Measurements from ENCODE around the gene LDB3.

DNA sequence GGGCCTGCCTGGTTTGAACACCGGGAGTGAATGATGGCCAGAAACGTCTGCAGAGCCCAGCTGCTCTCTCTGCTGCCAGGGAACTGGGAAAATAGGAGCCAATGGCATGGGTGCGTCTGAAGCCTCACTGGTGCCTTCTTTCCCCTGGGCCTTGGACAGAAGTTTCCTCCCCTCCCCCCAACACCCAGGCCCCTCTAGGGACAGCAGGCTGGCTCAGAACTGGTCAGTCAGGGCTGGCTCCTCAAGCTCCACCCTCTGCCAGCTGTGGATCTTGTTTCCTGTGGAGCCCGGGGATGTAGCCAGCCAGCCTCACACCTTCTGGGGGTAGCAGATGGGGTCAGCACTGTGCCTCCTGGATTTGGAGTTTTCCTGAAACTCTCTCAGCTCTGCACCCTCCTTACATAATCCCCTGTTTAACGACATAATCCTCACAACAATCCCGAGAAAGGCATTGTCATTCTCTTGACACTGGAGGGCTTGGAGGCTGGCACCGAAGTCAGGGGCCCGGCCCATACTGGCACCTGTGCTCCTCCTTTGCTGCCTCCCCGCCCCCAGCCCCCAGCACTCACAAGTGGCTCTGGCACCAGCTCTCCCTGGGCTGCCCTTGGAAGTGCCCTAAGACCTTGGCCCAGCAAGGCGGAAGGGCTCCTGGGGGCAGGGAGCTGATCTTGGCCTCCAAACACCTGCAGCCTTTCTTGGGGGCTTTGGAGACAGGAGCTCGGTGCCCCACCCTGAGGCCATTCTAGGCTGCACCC is 5.7 kb downstream of the LDB3 start:
- TF ChIP-seq EZH2 (IDR thresholded peaks at IDR 0.05) (no peak), ELF1 (IDR thresholded peaks at IDR 0.05; ENCODE audit: borderline replicate concordance, low read depth) (no peak), CTCF (IDR thresholded peaks at IDR 0.05 in 2 of 3, conservative IDR thresholded peaks at IDR 0.05 in 1 of 3; ENCODE audit: borderline replicate concordance in 1 of 3, insufficient read depth in 1 of 3, low read depth in 2 of 3, low read length in 2 of 3) (no peak), CEBPB (IDR thresholded peaks at IDR 0.05; ENCODE audit: low read depth) (no peak), POLR2A (IDR thresholded peaks at IDR 0.05; ENCODE audit: borderline replicate concordance, extremely low read depth, insufficient read depth, insufficient read length) (no peak), EGR1 (IDR thresholded peaks at IDR 0.05; ENCODE audit: low read depth) (no peak), SRF (IDR thresholded peaks at IDR 0.05; ENCODE audit: low read depth) (no peak), TCF7L2 (IDR thresholded peaks at IDR 0.05; ENCODE audit: borderline replicate concordance, extremely low read depth, insufficient read depth, insufficient read length) (no peak), RAD21 (IDR thresholded peaks at IDR 0.05; ENCODE audit: low read depth) (no peak), YY1 (IDR thresholded peaks at IDR 0.05; ENCODE audit: extremely low read depth, insufficient replicate concordance, low read depth, low read length) (no peak), SIN3A (IDR thresholded peaks at IDR 0.05; ENCODE audit: low read depth) (no peak), POLR2AphosphoS5 (IDR thresholded peaks at IDR 0.05; ENCODE audit: low read depth, low read length) (no peak)
- TF ChIP-seq, protein P1, sequence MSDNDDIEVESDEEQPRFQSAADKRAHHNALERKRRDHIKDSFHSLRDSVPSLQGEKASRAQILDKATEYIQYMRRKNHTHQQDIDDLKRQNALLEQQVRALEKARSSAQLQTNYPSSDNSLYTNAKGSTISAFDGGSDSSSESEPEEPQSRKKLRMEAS (IDR thresholded peaks at IDR 0.05) = no peak
- TF ChIP-seq, protein P2, sequence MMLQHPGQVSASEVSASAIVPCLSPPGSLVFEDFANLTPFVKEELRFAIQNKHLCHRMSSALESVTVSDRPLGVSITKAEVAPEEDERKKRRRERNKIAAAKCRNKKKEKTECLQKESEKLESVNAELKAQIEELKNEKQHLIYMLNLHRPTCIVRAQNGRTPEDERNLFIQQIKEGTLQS (IDR thresholded peaks at IDR 0.05) = no peak

Measured in HCT116 (cell line).